Aorta (tissue), 5 donors: ENCODE results near the gene EPN3. TPM values are rescaled to one million over a fixed set of nuclear protein-coding genes. Genes with fewer than 3 reads are reported as not detected.
A peak's percentile ranks its signal among the peaks of the same experiment; 100 is the strongest.

ENCODE experiments used
- ATAC-seq: fragments of 200-7000 bp; cut with Tn5 transposase; one replicate; pipeline ENCODE4 v1.9.1; 2022; ENCODE audit warnings: moderate library complexity; ENCODE audit not compliant: low FRiP score
- DNase-seq, 2 donors: peaks; one replicate each; pipeline ENCODE4 v3.0.0-alpha.2; 2020
- H3K27ac ChIP-seq, 2 donors: one replicate each; pipeline ENCODE4 v1.5.1; 2013; ENCODE audit warnings: low read length in 2 of 2, mild to moderate bottlenecking in 2 of 2, moderate library complexity in 2 of 2, control low read depth in 1 of 2, inconsistent platforms in 1 of 2, low read depth in 1 of 2
- H3K27me3 ChIP-seq, 2 donors: one replicate each; pipeline ENCODE4 v1.6.1; 2013; ENCODE audit warnings: control low read depth in 1 of 2, low read length in 1 of 2, mild to moderate bottlenecking in 1 of 2, moderate library complexity in 1 of 2; ENCODE audit not compliant: insufficient read depth in 2 of 2, control insufficient read depth in 1 of 2
- H3K36me3 ChIP-seq, 2 donors: one replicate each; pipeline ENCODE4 v1.6.1; 2013; ENCODE audit warnings: control low read depth in 1 of 2, low read length in 1 of 2, mild to moderate bottlenecking in 1 of 2; ENCODE audit not compliant: insufficient read depth in 2 of 2, control insufficient read depth in 1 of 2
- H3K4me1 ChIP-seq, 2 donors: one replicate each; pipeline ENCODE4 v1.6.1; 2013; ENCODE audit warnings: low read length in 2 of 2, control low read depth in 1 of 2, mild to moderate bottlenecking in 1 of 2, moderate library complexity in 1 of 2; ENCODE audit not compliant: insufficient read depth in 2 of 2, control insufficient read depth in 1 of 2
- H3K4me3 ChIP-seq, 2 donors: one replicate each; pipeline ENCODE4 v1.5.1; 2013; ENCODE audit warnings: low read length in 2 of 2, control low read depth in 1 of 2, mild to moderate bottlenecking in 1 of 2
- H3K9me3 ChIP-seq: one replicate; pipeline ENCODE4 v1.6.1; 2013; ENCODE audit warnings: mild to moderate bottlenecking, low read length; ENCODE audit not compliant: control insufficient read depth
- WGBS, 2 donors: extraction: QIAGEN DNeasy Blood & Tissue Kit; methylation state at CpG; one replicate each; pipeline ENCODE4 v1.1.7; 2013; 5-methylcytosine and 5-hydroxymethylcytosine counted together
- intact Hi-C, 2 donors: fragments of 100-400 bp; cut with DNase I; formaldehyde crosslinking; loops; one replicate each; pipeline versions ENCODE4 v1.14.2 to v1.15.0; 2022
- polyA plus RNA-seq, 2 donors: library from polyadenylated mRNA; stranded (reverse); fragments of 200-250 nt; gene quantifications; one replicate each; pipeline ENCODE4 v1.2.3, GENCODE V29; 2013
- total RNA-seq, 2 donors: library from RNA; stranded (reverse); fragmentation: NEBNext Ultra II Directional; extraction: Animal tissue kit (Norgen Biotek cat#: 25700); gene quantifications; one replicate each; pipeline ENCODE4 v1.2.1, GENCODE V29; 2021
- donor health status: healthy with polysubstance abuse.
- donor health status: Bipolar disorder and iron deficiency.
- donor health status: DM: no; HTN: no; CAD: no.
- donor health status: DM: no; HTN: no; CAD: no.
- donor health status: DM: yes; HTN: yes; CAD: no.

Gene EPN3
- total and polyA plus RNA-seq, 4 donors, result 1.5 to 1.9 TPM; not detected in 2

DNA sequence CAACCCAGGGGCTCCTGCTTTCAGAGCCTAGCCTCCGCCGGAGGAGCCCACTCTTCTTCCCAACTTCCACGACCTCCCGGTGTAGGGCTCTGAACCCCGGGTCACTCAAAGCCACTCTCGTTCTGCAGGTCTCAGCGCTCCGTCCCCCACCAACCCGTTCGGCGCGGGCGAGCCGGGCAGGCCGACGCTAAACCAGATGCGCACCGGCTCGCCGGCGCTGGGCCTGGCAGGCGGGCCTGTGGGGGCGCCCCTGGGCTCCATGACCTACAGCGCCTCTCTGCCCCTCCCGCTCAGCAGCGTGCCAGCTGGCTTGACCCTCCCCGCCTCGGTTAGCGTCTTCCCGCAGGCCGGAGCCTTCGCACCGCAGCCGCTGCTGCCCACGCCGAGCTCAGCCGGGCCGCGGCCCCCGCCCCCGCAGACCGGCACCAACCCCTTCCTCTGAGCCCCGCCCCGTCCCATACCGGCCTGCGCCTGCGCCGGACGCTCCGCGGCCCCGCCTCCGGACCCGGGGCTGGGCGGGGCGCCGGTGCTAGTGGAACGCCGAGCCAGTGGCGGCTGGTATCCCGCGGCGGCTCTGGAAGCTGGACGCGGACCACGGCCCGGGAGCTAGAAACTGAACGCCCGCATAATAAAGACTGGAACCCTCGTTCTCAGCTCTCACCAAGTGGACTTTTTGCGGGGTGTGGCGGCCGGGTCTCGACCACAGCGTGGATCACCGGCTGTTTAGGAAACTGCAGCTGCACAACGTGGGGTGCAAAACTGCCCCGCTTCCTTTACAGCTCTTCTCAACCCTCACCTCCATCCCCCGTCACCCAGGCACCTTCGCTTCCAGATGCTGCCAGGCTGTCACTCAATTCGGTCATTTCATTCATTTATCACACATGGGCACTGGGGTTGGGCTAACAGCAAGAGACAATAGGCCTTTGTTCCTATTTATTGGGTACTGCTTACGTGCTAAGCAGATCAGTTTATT is 9.5 kb downstream of the EPN3 start:
- Histone ChIP-seq H3K27me3 (no peaks in the 10 kb centered on the region), H3K4me1 (no peaks in the 10 kb centered on the region), H3K9me3 (no peaks in the 10 kb centered on the region), H3K36me3 (no peaks in the 10 kb centered on the region), H3K27ac (no peak overlapping the region), H3K4me3 (peak overlapping the region; percentile 40 to 42)
- 2% methylated on average over 65 to 82 of the region's 82 CpGs for WGBS, 2 donors
- ATAC-seq (peak; percentile 89), DNase-seq (peak; percentile 89 to 95)
- intact Hi-C loops, result loop anchor here (5.0 to 10.0 kb wide), 2 partner anchors 60 to 403 kb away; no protein-coding TSS in a partner anchor

DNA sequence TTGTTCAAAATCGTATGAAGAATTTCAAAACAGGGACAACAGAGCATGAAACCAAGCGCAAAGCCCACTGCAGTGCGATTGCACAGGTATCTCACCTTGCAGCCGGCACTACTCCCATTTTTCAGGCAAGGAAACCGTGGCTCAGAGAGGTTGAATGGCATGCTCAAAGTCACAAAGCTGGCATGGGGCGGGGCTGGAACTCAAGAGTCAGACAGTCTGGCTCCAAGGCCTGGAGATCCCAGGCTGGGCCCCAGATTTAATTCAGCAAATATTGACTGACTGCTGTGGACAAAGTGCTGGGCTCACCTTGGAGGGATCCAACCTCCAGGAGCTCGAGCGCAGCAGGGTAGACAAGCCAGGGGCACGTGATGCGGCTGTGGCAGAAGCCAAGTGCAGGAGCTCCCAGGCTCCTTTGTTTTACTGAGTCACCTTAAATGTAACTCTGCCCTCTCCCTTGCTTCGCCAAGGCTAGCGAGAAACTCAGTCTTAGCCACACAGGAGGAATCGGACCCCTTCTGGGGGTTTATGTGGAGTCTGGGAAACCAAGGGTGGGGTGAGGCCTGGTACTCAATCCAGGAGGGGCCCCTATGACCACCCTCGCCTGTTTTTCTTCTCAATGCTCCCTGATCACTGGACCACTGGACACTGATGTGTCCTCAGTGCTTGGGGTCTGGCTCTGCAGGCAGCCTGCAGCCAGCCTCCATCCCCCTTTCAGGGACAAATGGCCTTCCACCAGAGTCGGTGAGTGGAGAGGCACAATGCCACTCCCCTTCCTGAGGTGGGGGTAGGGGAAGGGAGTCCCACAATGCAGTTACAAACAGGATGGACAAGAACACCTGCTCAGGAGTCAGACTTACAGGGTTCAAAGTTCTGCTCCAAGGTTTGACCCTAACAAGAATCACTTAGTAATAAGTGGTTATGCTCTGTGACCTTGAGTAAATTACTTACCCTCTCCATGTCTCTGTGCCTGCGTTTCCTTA is 10.6 kb downstream of the EPN3 start:
- ATAC-seq (no peak), DNase-seq (no peak)
- no peaks in the 10 kb centered on the region for H3K36me3 ChIP-seq
- no peak overlapping the region for H3K4me3 ChIP-seq
- no peaks in the 10 kb centered on the region for H3K27me3 ChIP-seq
- H3K9me3 ChIP-seq, result no peaks in the 10 kb centered on the region
- intact Hi-C loops, result loop anchor here (5.0 to 10.0 kb wide), 2 partner anchors 61 to 402 kb away; no protein-coding TSS in a partner anchor
- H3K4me1 ChIP-seq, result no peaks in the 10 kb centered on the region
- H3K27ac ChIP-seq, result no peak overlapping the region
- WGBS, 2 donors, result 85 to 87% methylated on average over 16 of the region's 16 CpGs

DNA sequence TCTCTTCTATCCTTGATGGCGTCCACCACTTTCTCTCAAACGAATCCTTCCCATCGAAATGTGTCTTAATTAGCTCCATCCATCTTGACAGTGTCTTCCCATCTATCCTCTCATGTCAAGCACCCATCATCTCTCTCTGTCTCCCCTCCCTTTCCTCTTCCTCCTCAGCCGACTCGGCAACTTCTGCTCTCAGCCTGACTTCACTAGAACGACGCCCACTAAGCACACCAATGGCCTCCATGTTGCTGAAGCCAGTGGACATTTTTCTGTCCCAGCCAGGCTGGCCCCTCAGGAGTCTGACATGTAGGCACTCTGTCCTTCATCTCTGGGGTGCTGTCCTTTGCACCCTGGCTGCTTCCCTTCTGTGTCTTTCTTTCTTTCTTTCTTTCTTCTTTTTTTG is 12.0 kb downstream of the EPN3 start:
- Histone ChIP-seq H3K9me3 (no peaks in the 10 kb centered on the region), H3K36me3 (no peaks in the 10 kb centered on the region), H3K4me3 (no peak overlapping the region), H3K27ac (no peak overlapping the region), H3K27me3 (no peaks in the 10 kb centered on the region), H3K4me1 (no peaks in the 10 kb centered on the region)
- intact Hi-C loops, result loop anchor here (5.0 to 10.0 kb wide), 2 partner anchors 62 to 400 kb away; no protein-coding TSS in a partner anchor
- DNase-seq (no peak), ATAC-seq (no peak)
- WGBS, 2 donors, result 77 to 85% methylated on average over 7 of the region's 7 CpGs

GRCh38 chr17:50545311-50545710 is 12.8 kb downstream of the EPN3 start:
- Histone ChIP-seq H3K4me1 (no peaks in the 10 kb centered on the region), H3K27ac (no peak overlapping the region), H3K9me3 (no peaks in the 10 kb centered on the region), H3K4me3 (no peak overlapping the region), H3K27me3 (no peaks in the 10 kb centered on the region), H3K36me3 (no peaks in the 10 kb centered on the region)
- 56 to 61% methylated on average over 8 of the region's 8 CpGs for WGBS, 2 donors
- intact Hi-C loops, result loop anchor here (5.0 to 10.0 kb wide), 3 partner anchors 137 to 399 kb away; no protein-coding TSS in a partner anchor
- ATAC-seq (no peak), DNase-seq (no peak)

DNA sequence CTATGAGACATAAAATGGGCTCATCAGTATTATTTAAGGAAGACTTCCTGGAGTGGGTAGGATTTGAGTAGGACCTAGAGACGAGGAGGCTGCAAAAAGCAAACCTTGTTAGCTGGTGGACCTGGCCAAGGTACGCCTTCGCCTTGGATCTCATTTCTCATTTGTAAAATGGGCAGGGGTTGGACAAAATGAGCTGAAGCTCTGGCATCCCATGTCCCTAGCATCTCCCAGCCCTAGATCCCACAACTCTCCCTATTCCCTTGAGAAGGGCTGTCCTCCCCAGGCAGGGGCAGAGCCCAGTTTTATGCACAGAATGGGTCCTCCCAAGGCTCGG is 14.1 kb downstream of the EPN3 start:
- H3K27me3 ChIP-seq, result no peaks in the 10 kb centered on the region
- intact Hi-C loops, result loop anchor here (1.0 to 10.0 kb wide), 5 partner anchors 80 to 398 kb away; no protein-coding TSS in a partner anchor
- 38 to 48% methylated on average over 4 of the region's 4 CpGs for WGBS, 2 donors
- H3K4me1 ChIP-seq, result no peaks in the 10 kb centered on the region
- no peak overlapping the region for H3K27ac ChIP-seq
- H3K9me3 ChIP-seq, result no peaks in the 10 kb centered on the region
- H3K36me3 ChIP-seq, result no peaks in the 10 kb centered on the region
- ATAC-seq (no peak), DNase-seq (no peak)
- no peak overlapping the region for H3K4me3 ChIP-seq

GRCh38 chr17:50547035-50547735 is 14.7 kb downstream of the EPN3 start, which contains the start of gene SPATA20:
SPATA20 (plus strand) TSS chr17:50547174; CDS start chr17:50547209, 35 bp downstream.
- peak; percentile 96 to 97 for DNase-seq
- no peak within 1 kb of the TSS for H3K27ac ChIP-seq
- ATAC-seq, result peak; percentile 93
- intact Hi-C loops, result loop anchor here (1.0 to 10.0 kb wide), 5 partner anchors 79 to 398 kb away; no protein-coding TSS in a partner anchor
- H3K4me3 ChIP-seq, result peak within 1 kb of the TSS; percentile 21 to 31
- no peaks in the 10 kb centered on the region for H3K27me3 ChIP-seq
- H3K4me1 ChIP-seq, result no peaks in the 10 kb centered on the region
- H3K36me3 ChIP-seq, result no peaks in the 10 kb centered on the region
- WGBS, 2 donors, result 1 to 2% methylated on average over 34 to 42 of the region's 42 CpGs
- H3K9me3 ChIP-seq, result no peaks in the 10 kb centered on the region

- 64 to 69% methylated on average over 5 of the region's 5 CpGs for WGBS, 2 donors
- no peaks in the 10 kb centered on the region for H3K4me1 ChIP-seq
- ATAC-seq (no peak), DNase-seq (no peak)
- no peaks in the 10 kb centered on the region for H3K36me3 ChIP-seq
- intact Hi-C loops, result loop anchor here (1.0 to 10.0 kb wide), 5 partner anchors 79 to 397 kb away; no protein-coding TSS in a partner anchor
- peak overlapping the region in 1 of 2 donors; percentile 31 for H3K4me3 ChIP-seq
- no peak overlapping the region for H3K27ac ChIP-seq
- no peaks in the 10 kb centered on the region for H3K27me3 ChIP-seq
- H3K9me3 ChIP-seq, result no peaks in the 10 kb centered on the region
Measured at GRCh38 chr17:50547736-50548083, 15.2 kb downstream of the EPN3 start.

DNA sequence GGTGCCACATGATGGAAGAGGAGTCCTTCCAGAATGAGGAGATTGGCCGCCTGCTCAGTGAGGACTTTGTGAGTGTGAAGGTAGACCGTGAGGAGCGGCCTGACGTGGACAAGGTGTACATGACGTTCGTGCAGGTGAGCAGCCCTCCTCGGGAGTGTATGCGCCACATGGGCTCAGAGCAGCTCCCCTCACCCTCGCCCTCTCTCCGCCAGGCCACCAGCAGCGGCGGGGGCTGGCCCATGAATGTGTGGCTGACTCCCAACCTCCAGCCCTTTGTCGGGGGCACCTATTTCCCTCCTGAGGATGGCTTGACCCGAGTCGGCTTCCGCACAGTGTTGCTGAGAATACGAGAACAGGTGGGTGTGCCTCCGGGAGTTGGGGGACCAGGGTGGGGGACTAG is 16.3 kb downstream of the EPN3 start:
- Histone ChIP-seq H3K36me3 (no peaks in the 10 kb centered on the region), H3K27me3 (no peaks in the 10 kb centered on the region), H3K9me3 (no peaks in the 10 kb centered on the region), H3K4me1 (no peaks in the 10 kb centered on the region), H3K4me3 (no peak overlapping the region), H3K27ac (no peak overlapping the region)
- intact Hi-C loops, result loop anchor here (5.0 to 10.0 kb wide), 3 partner anchors 133 to 396 kb away; no protein-coding TSS in a partner anchor
- ATAC-seq (no peak), DNase-seq (no peak)
- WGBS, 2 donors, result 82 to 88% methylated on average over 18 of the region's 18 CpGs
